GM23338 (cell line): ENCODE results near the gene FXN.

Experiments
- CTCF ChIP-seq, 2 experiments: fragments of 200-600 bp in 1 of 2; sonication (generic) in 1 of 2; conservative IDR thresholded peaks; 2 replicates each; pipeline versions ENCODE4 v1.5.1 to v1.6.1; 2016 to 2017; ENCODE audit warnings: antibody characterized with exemption in 2 of 2, low read depth in 2 of 2, mild to moderate bottlenecking in 2 of 2, moderate library complexity in 1 of 2
- EZH2 ChIP-seq: fragments of 200-600 bp; sonication (generic); IDR thresholded peaks from one replicate; pipeline ENCODE4 v1.8.0; 2017; ENCODE audit warnings: antibody characterized with exemption, mild to moderate bottlenecking, low read depth; ENCODE audit not compliant: unreplicated experiment
- EZH2phosphoT487 ChIP-seq: fragments of 200-600 bp; sonication (generic); IDR thresholded peaks from one replicate; pipeline ENCODE4 v1.8.1; 2018; ENCODE audit warnings: antibody characterized with exemption; ENCODE audit not compliant: unreplicated experiment
- POLR2AphosphoS5 ChIP-seq: IDR thresholded peaks from 2 replicates; pipeline ENCODE4 v1.6.1; 2016; ENCODE audit warnings: antibody characterized with exemption, low read depth
- TF ChIP-seq, protein P1 (sequence below): IDR thresholded peaks from one replicate; pipeline ENCODE4 v1.6.1; 2018; ENCODE audit warnings: antibody characterized with exemption; ENCODE audit not compliant: unreplicated experiment

- TF ChIP-seq EZH2 (no peak), CTCF (conservative IDR thresholded peaks at IDR 0.05; ENCODE audit: low read depth in 2 of 2) (no peak), EZH2phosphoT487 (no peak), POLR2AphosphoS5 (no peak)
- TF ChIP-seq, protein P1, sequence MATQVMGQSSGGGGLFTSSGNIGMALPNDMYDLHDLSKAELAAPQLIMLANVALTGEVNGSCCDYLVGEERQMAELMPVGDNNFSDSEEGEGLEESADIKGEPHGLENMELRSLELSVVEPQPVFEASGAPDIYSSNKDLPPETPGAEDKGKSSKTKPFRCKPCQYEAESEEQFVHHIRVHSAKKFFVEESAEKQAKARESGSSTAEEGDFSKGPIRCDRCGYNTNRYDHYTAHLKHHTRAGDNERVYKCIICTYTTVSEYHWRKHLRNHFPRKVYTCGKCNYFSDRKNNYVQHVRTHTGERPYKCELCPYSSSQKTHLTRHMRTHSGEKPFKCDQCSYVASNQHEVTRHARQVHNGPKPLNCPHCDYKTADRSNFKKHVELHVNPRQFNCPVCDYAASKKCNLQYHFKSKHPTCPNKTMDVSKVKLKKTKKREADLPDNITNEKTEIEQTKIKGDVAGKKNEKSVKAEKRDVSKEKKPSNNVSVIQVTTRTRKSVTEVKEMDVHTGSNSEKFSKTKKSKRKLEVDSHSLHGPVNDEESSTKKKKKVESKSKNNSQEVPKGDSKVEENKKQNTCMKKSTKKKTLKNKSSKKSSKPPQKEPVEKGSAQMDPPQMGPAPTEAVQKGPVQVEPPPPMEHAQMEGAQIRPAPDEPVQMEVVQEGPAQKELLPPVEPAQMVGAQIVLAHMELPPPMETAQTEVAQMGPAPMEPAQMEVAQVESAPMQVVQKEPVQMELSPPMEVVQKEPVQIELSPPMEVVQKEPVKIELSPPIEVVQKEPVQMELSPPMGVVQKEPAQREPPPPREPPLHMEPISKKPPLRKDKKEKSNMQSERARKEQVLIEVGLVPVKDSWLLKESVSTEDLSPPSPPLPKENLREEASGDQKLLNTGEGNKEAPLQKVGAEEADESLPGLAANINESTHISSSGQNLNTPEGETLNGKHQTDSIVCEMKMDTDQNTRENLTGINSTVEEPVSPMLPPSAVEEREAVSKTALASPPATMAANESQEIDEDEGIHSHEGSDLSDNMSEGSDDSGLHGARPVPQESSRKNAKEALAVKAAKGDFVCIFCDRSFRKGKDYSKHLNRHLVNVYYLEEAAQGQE: no peak
Measured at GRCh38 chr9:69045821-69046220, 10.3 kb downstream of the FXN start.
